Endothelial cell of umbilical vein (primary cell): ENCODE results near the gene HMGCS2. TPM values are rescaled to one million over a fixed set of nuclear protein-coding genes. Genes with fewer than 3 reads are reported as not detected.

ENCODE experiments used
- BruUV-seq: library from RNA; stranded (reverse); fragments of 400-500 nt; replicated peaks from 2 replicates; lab custom pipeline; 2021; lab: Mats Ljungman, UMichigan
- CTCF ChIA-PET: fragments of 300-600, 350-600 bp; sonication (Branson Sonifier 250); formaldehyde crosslinking; loops from one replicate; lab custom pipeline; 2021; ENCODE audit warnings: antibody characterized with exemption, inconsistent platforms; lab: Charles Lee
- POLR2A ChIA-PET: fragments of 300-600, 350-600 bp; sonication (Branson Sonifier 250); formaldehyde crosslinking; loops from one replicate; lab custom pipeline; 2021; ENCODE audit warnings: antibody characterized with exemption, inconsistent platforms; lab: Charles Lee
- DNase-seq: peaks from one replicate; pipeline ENCODE4 v3.0.0-alpha.2; 2011; ENCODE audit warnings: low read depth, low spot score
- FAIRE-seq: peaks from 2 replicates; lab custom pipeline; 2011; peaks lifted over from hg19 to GRCh38; lab: Jason Lieb, UNC
- H2AFZ ChIP-seq: 2 replicates; pipeline ENCODE4 v1.6.0; 2012; ENCODE audit warnings: low read depth, low read length, control low read depth, inconsistent platforms
- H3K27ac ChIP-seq: 2 replicates; pipeline ENCODE4 v1.5.1; 2011; ENCODE audit warnings: low read depth, mild to moderate bottlenecking, control low read depth, low read length, moderate library complexity; ENCODE audit not compliant: insufficient read depth
- H3K27me3 ChIP-seq, 2 experiments: 2 replicates each; pipeline versions ENCODE4 v1.6.0 to v1.6.1; 2011; ENCODE audit warnings: low read length in 2 of 2, mixed read lengths in 1 of 2; ENCODE audit not compliant: control insufficient read depth in 2 of 2, insufficient read depth in 2 of 2
- H3K36me3 ChIP-seq, 2 experiments: 2 replicates in 1 of 2; 3 replicates in 1 of 2; pipeline ENCODE4 v1.5.1; 2011; ENCODE audit warnings: low read length in 2 of 2, mild to moderate bottlenecking in 1 of 2, moderate library complexity in 1 of 2; ENCODE audit not compliant: control insufficient read depth in 2 of 2, insufficient read depth in 2 of 2; ENCODE audit errors: extremely low read depth in 1 of 2
- H3K4me1 ChIP-seq: 3 replicates; pipeline ENCODE4 v1.5.1; 2011; ENCODE audit warnings: mild to moderate bottlenecking, low read length; ENCODE audit not compliant: control insufficient read depth, insufficient read depth; ENCODE audit errors: extremely low read depth
- H3K4me2 ChIP-seq: 2 replicates; pipeline ENCODE4 v1.6.1; 2011; ENCODE audit warnings: low read length, control low read depth, mixed read lengths; ENCODE audit not compliant: insufficient read depth
- H3K4me3 ChIP-seq, 3 experiments: fragments of 200-600 bp in 1 of 3; sonication (generic), shearing (Covaris generic) in 1 of 3; replicated peaks in 1 of 3; 2 replicates each; pipeline ENCODE4 v1.5.1; 2011 to 2016; ENCODE audit warnings: control low read depth in 3 of 3, low read length in 3 of 3, mild to moderate bottlenecking in 2 of 3, inconsistent platforms in 1 of 3, low read depth in 1 of 3, moderate library complexity in 1 of 3; ENCODE audit not compliant: insufficient read depth in 1 of 3
- H3K79me2 ChIP-seq: 2 replicates; pipeline ENCODE4 v1.6.0; 2012; ENCODE audit warnings: low read length, inconsistent platforms; ENCODE audit not compliant: control insufficient read depth, insufficient read depth
- H3K9ac ChIP-seq: replicated peaks from 2 replicates; pipeline ENCODE3; 2011; ENCODE audit warnings: low read length, control low read depth; ENCODE audit not compliant: insufficient read depth; ENCODE audit errors: extremely low read depth
- H3K9me1 ChIP-seq: replicated peaks from 3 replicates; pipeline ENCODE4 v1.6.0; 2011; ENCODE audit warnings: mild to moderate bottlenecking, low read length; ENCODE audit not compliant: control insufficient read depth, insufficient read depth; ENCODE audit errors: extremely low read depth
- H3K9me3 ChIP-seq: replicated peaks from 2 replicates; pipeline ENCODE4 v1.5.1; 2012; ENCODE audit warnings: low read length, inconsistent platforms; ENCODE audit not compliant: control insufficient read depth, insufficient read depth
- H4K20me1 ChIP-seq: replicated peaks from 2 replicates; pipeline ENCODE3; 2011; ENCODE audit warnings: mild to moderate bottlenecking, low read length; ENCODE audit not compliant: control insufficient read depth, insufficient read depth; ENCODE audit errors: extremely low read depth
- EZH2 ChIP-seq: IDR thresholded peaks from 2 replicates; pipeline ENCODE4 v1.6.1; 2012; ENCODE audit warnings: borderline replicate concordance, low read depth, mild to moderate bottlenecking, moderate library complexity, low read length, inconsistent platforms; ENCODE audit not compliant: severe bottlenecking
- FOS ChIP-seq: IDR thresholded peaks from 2 replicates; pipeline ENCODE4 v1.6.1; 2011; ENCODE audit warnings: mild to moderate bottlenecking, low read length, moderate library complexity, borderline replicate concordance; ENCODE audit not compliant: insufficient read depth
- GATA2 ChIP-seq: IDR thresholded peaks from 2 replicates; pipeline ENCODE4 v1.7.0; 2011; ENCODE audit warnings: low read depth, mild to moderate bottlenecking, moderate library complexity, mixed read lengths, low read length; ENCODE audit not compliant: insufficient read length, insufficient read depth
- JUN ChIP-seq: IDR thresholded peaks from 2 replicates; pipeline ENCODE4 v1.6.1; 2011; ENCODE audit warnings: borderline replicate concordance, low read depth; ENCODE audit not compliant: insufficient read length, insufficient read depth
- MYC ChIP-seq: IDR thresholded peaks from one replicate; pipeline ENCODE4 v1.6.1; 2011; ENCODE audit warnings: mild to moderate bottlenecking, low read depth, low read length
- POLR2AphosphoS5 ChIP-seq: IDR thresholded peaks from 2 replicates; pipeline ENCODE4 v1.6.1; 2012; ENCODE audit warnings: low read depth, mild to moderate bottlenecking, control low read depth, low read length, moderate library complexity; ENCODE audit not compliant: insufficient read depth
- dilution Hi-C: fragments of 300-500 bp; cut with MboI; formaldehyde crosslinking; loops from one replicate; pipeline ENCODE4 v1.15.0; 2019; ENCODE audit warnings: low sequenced_read_pairs; ENCODE audit not compliant: extremely low pct_ligation_motif_present
- intact Hi-C: fragments of 100-400 bp; cut with micrococcal nuclease; formaldehyde crosslinking; loops from one replicate; pipeline ENCODE4 v1.10.0; 2022
- polyA plus RNA-seq, 4 experiments: library from polyadenylated mRNA; depleted of rRNA in 3 of 4; stranded (reverse) in 3 of 4; unstranded in 1 of 4; fragments of >200 nt; gene quantifications; 2 replicates each; pipeline versions ENCODE4 v1.2.1 to v1.2.3, GENCODE V29; 2011 to 2012; ENCODE audit warnings: missing spikeins in 1 of 4
- total RNA-seq: library from RNA; stranded (reverse); gene quantifications from 2 replicates; pipeline ENCODE4 v1.2.3, GENCODE V29; 2021
- TF ChIP-seq, protein P1 (sequence below), 2 donors: IDR thresholded peaks; 1 replicate in 1 of 2; 2 replicates in 1 of 2; pipeline ENCODE4 v1.5.1; 2011; ENCODE audit warnings: low read length in 2 of 2, mild to moderate bottlenecking in 2 of 2, moderate library complexity in 2 of 2, control low read depth in 1 of 2, inconsistent platforms in 1 of 2, low read depth in 1 of 2; ENCODE audit not compliant: insufficient read depth in 1 of 2; ENCODE audit errors: extremely low read depth in 1 of 2
- TF ChIP-seq, protein P2 (sequence below): IDR thresholded peaks from 2 replicates; pipeline ENCODE4 v1.6.1; 2011; ENCODE audit not compliant: insufficient read depth, insufficient read length

Gene HMGCS2
- total and polyA plus RNA-seq, 2 donors (not counting 3 experiments of a cell fraction or from before 2014, with no cell fraction given) = not detected

DNA sequence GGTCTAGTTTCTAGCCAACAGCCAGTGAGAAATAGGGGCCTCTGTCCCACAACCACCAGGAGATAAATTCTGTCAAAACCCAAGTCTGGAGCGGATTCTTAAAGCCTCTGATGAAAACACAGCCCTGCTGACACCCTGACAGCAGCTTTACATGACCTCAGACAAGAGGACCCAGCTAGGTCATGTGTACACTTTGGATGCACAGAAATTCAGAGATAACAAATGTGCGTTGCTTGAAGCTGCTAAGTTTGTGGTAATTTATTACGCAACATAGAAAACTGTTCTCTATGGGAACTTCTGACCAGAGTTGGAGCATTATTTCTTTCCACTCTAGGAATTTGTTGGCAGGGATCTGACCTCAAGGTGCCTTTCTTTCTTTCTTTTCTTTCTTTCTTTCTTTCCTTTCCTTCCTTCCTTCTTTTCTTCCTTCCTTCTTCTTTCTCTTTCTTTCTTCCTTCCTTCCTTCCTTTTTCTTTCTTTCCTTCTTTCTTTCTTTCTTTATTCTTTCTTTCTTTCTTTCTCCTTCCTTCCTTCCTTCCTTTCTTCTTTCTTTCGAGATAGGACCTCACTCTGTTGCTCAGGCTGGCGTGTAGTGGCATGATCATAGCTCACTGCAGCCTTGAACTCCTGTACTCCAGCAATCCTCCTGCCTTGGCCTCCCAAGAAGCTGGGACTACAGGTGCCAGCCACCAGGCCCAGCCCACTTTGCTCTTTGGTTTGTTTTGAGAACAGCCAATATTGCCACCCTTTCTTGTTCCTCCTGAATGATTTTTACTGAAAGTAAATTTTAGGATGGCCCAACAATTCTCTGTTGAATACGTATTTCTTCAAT is 14.9 kb upstream of the HMGCS2 start:
- ChIA-PET POLR2A (no interaction called here), CTCF (interaction anchor here (0.8 kb wide), 1 partner anchor 85 kb away, joined by 3 read pairs; no protein-coding TSS in a partner anchor)
- Histone ChIP-seq H3K27ac (no peak overlapping the region), H3K9me3 (no peaks in the 10 kb centered on the region), H3K36me3 (no peaks in the 10 kb centered on the region), H3K27me3 (peaks cover 11 to 15% of the 10 kb centered on the region in 2 experiments), H3K9me1 (no peaks in the 10 kb centered on the region), H3K79me2 (no peaks in the 10 kb centered on the region), H3K4me2 (no peak overlapping the region), H3K9ac (no peak overlapping the region), H2AFZ (no peak overlapping the region), H3K4me3 (no peak overlapping the region), H3K4me1 (no peaks in the 10 kb centered on the region), H4K20me1 (no peaks in the 10 kb centered on the region)
- intact Hi-C loops (no loop called here), dilution Hi-C loops (no loop called here)
- FAIRE-seq = no peak
- no TSS peak for BruUV-seq
- no peak for DNase-seq
- TF ChIP-seq MYC (no peak), JUN (no peak), GATA2 (no peak), FOS (no peak), POLR2AphosphoS5 (no peak), EZH2 (no peak)
- TF ChIP-seq, protein P1, sequence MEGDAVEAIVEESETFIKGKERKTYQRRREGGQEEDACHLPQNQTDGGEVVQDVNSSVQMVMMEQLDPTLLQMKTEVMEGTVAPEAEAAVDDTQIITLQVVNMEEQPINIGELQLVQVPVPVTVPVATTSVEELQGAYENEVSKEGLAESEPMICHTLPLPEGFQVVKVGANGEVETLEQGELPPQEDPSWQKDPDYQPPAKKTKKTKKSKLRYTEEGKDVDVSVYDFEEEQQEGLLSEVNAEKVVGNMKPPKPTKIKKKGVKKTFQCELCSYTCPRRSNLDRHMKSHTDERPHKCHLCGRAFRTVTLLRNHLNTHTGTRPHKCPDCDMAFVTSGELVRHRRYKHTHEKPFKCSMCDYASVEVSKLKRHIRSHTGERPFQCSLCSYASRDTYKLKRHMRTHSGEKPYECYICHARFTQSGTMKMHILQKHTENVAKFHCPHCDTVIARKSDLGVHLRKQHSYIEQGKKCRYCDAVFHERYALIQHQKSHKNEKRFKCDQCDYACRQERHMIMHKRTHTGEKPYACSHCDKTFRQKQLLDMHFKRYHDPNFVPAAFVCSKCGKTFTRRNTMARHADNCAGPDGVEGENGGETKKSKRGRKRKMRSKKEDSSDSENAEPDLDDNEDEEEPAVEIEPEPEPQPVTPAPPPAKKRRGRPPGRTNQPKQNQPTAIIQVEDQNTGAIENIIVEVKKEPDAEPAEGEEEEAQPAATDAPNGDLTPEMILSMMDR (IDR thresholded peaks at IDR 0.05; ENCODE audit: extremely low read depth in 1 of 2, insufficient read depth in 1 of 2, low read depth in 1 of 2, low read length in 2 of 2) = no peak
- TF ChIP-seq, protein P2, sequence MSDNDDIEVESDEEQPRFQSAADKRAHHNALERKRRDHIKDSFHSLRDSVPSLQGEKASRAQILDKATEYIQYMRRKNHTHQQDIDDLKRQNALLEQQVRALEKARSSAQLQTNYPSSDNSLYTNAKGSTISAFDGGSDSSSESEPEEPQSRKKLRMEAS = no peak
